ENCODE measurements around the gene KRT79.

DNA sequence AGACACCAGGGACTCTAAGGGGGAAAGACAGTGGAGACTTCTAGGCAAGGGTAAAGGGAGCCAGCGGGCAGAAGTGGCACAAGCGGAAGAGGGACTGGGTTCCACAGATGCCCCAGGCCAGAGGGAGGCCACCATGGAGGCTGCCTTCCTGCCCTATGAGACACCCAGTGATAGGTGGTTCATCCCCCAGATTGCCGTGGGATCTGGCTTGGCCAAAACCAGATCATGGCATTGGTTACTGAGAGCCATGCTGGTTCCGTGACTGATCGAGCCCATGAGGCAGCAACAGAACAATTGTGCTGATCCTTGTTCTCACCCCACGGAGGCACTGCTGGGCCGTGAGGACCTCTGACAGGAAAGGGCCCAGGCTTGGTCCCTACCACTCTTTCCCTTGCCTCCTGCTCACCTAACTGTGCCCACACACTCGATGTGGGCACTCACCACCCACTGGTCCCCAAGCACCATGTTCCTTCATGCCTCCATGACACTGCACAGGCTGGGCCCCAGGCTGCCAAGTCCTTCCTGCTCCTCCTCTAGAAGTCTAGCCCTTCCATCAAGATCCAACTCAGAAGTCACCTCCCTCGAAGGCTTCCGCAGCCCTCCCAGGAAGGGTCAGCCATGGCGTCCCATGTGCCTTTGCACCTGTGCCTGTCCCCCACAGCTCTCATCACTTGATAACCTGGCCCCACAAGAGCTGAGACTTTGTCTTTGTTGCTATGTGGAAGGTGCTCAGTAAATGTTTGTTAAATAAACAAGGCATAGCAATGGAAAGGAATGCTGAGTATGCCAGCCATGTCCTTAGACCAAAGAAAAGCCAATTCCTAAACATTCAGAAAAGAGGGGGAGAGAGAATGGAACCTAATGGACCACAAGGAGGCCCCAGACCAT lies 7.3 kb downstream of the KRT79 start:
- TF ChIP-seq, protein P1, sequence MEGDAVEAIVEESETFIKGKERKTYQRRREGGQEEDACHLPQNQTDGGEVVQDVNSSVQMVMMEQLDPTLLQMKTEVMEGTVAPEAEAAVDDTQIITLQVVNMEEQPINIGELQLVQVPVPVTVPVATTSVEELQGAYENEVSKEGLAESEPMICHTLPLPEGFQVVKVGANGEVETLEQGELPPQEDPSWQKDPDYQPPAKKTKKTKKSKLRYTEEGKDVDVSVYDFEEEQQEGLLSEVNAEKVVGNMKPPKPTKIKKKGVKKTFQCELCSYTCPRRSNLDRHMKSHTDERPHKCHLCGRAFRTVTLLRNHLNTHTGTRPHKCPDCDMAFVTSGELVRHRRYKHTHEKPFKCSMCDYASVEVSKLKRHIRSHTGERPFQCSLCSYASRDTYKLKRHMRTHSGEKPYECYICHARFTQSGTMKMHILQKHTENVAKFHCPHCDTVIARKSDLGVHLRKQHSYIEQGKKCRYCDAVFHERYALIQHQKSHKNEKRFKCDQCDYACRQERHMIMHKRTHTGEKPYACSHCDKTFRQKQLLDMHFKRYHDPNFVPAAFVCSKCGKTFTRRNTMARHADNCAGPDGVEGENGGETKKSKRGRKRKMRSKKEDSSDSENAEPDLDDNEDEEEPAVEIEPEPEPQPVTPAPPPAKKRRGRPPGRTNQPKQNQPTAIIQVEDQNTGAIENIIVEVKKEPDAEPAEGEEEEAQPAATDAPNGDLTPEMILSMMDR (IDR thresholded peaks at IDR 0.05), result no peak
- no peak for TF ChIP-seq POLR2A (IDR thresholded peaks at IDR 0.05)
